Measurements from ENCODE around the gene SDC1. TPM values are rescaled to one million over a fixed set of nuclear protein-coding genes. Genes with fewer than 3 reads are reported as not detected.
"Not testable (repeated sequence)": the region's sequence is repeated elsewhere in the genome, so short reads cannot be mapped to it uniquely, and the experiment has no call there.

SDC1 gene
- total and polyA plus RNA-seq, 2 of the 8 experiments (the other 6 are each of a cell fraction or from before 2014, with no cell fraction given) = 45.3 to 73.3 TPM

GRCh38 chr2:20243637-20244036, 18.7 kb upstream of the SDC1 start:
- H2BK15ac ChIP-seq (ENCODE audit: low read length); H2AFZ ChIP-seq (ENCODE audit: low read length); H4K91ac ChIP-seq (replicated peaks; ENCODE audit: insufficient read length, low read length); H3K23ac ChIP-seq (ENCODE audit: insufficient read length); H2BK120ac ChIP-seq (replicated peaks; ENCODE audit: low read depth, low read length); H3K4ac ChIP-seq (replicated peaks; ENCODE audit: insufficient read length, low read depth, low read length); H3K9me3 ChIP-seq (ENCODE audit: insufficient read depth in 2 of 2, low read depth in 1 of 2, low read length in 1 of 2); H3K9ac ChIP-seq (replicated peaks in 1 of 4; ENCODE audit: extremely low read depth in 1 of 4, low read depth in 3 of 4, low read length in 3 of 4); H3K27ac ChIP-seq (ENCODE audit: low read depth, low read length); H3K18ac ChIP-seq (ENCODE audit: extremely low read depth, low read length); DNase-seq (ENCODE audit: low read depth in 1 of 2, low spot score in 2 of 2); H3K79me1 ChIP-seq (ENCODE audit: low read depth, low read length); H3K14ac ChIP-seq (ENCODE audit: insufficient read length); H2BK20ac ChIP-seq (ENCODE audit: low read length); H3K27me3 ChIP-seq (replicated peaks in 1 of 4; ENCODE audit: control insufficient read depth in 3 of 4, extremely low read depth in 1 of 4, insufficient read depth in 3 of 4, low read length in 3 of 4); H4K8ac ChIP-seq (ENCODE audit: extremely low read depth, insufficient read depth, low read length); H3K4me3 ChIP-seq (ENCODE audit: extremely low read depth in 1 of 4, insufficient read depth in 2 of 4, low read depth in 3 of 4, low read length in 4 of 4); H2AK5ac ChIP-seq (ENCODE audit: low read depth, low read length); H3K4me2 ChIP-seq (ENCODE audit: insufficient read depth in 1 of 2, low read depth in 2 of 2, low read length in 2 of 2); H3K4me1 ChIP-seq (replicated peaks in 1 of 4; ENCODE audit: control insufficient read depth in 3 of 4, insufficient read depth in 4 of 4, low read length in 3 of 4); FAIRE-seq; H4K5ac ChIP-seq (ENCODE audit: insufficient read length, low read depth, low read length); H2BK12ac ChIP-seq (ENCODE audit: low read depth, low read length); H3K36me3 ChIP-seq (ENCODE audit: control insufficient read depth in 2 of 4, insufficient read depth in 4 of 4, low read length in 3 of 4); H2BK5ac ChIP-seq (ENCODE audit: low read depth, low read length); H3K23me2 ChIP-seq (ENCODE audit: low read depth, low read length); H3K79me2 ChIP-seq (ENCODE audit: control insufficient read depth in 1 of 2, insufficient read depth in 2 of 2, low read length in 2 of 2); H4K20me1 ChIP-seq (replicated peaks in 1 of 2; ENCODE audit: control insufficient read depth in 1 of 2, insufficient read depth in 2 of 2, low read length in 2 of 2); H3K56ac ChIP-seq (replicated peaks; ENCODE audit: insufficient read length, low read depth, low read length): not testable (repeated sequence)
- ChIA-PET CTCF (ENCODE audit: partially characterized antibody) (interaction anchor here (0.7 to 5.2 kb wide), 13 partner anchors 11 to 181 kb away, joined by 3 to 63 read pairs (median 4); partner anchors contain the start of gene SDC1), POLR2A (ENCODE audit: partially characterized antibody) (interaction anchor here (1.7 kb wide), 1 partner anchor 18 kb away, joined by 7 read pairs; no protein-coding TSS in a partner anchor)
- WGBS, 2 experiments (ENCODE audit: extremely low coverage in 1 of 2, insufficient coverage in 1 of 2, insufficient read length in 1 of 2, insufficient replicate concordance in 2 of 2, low coverage in 1 of 2, low lambda C conversion rate in 2 of 2, missing lambda C conversion rate in 1 of 2) = 91% methylated on average over 5 of the region's 5 CpGs; no CpG with 5 or more reads in 1 of the 2 experiments
